ENCODE data around the gene ERCC6L2.

GRCh38 chr9:95864852-95865580, 10.5 kb upstream of the ERCC6L2 start:
- TF ChIP-seq CTCF (IDR thresholded peaks at IDR 0.05; ENCODE audit: low read depth, low read length) (no peak), EZH2phosphoT487 (IDR thresholded peaks at IDR 0.05; ENCODE audit: low read depth) (no peak)
